Stomach (tissue), 9 donors: ENCODE data around the gene AMER3. TPM values are rescaled to one million over a fixed set of nuclear protein-coding genes. Genes with fewer than 3 reads are reported as not detected.

Experiments used
- DNase-seq, 2 donors: peaks; one replicate each; pipeline versions ENCODE4 v3.0.0 to v3.0.0-alpha.2; 2013 to 2019
- H3K27ac ChIP-seq, 5 donors: fragments of 200-600 bp in 4 of 5; sonication (generic) in 4 of 5; one replicate each; pipeline ENCODE4 v1.5.1; 2013 to 2019; ENCODE audit warnings: mild to moderate bottlenecking in 1 of 5, moderate library complexity in 1 of 5
- H3K27me3 ChIP-seq, 3 donors: fragments of 200-600 bp; sonication (generic); one replicate each; pipeline ENCODE4 v1.5.1; 2017 to 2019; ENCODE audit warnings: mixed run types in 1 of 3
- H3K36me3 ChIP-seq, 4 donors: fragments of 200-600 bp; sonication (generic); 1 replicate in 3 of 4; 2 replicates in 1 of 4; pipeline ENCODE4 v1.5.1; 2016 to 2019
- H3K4me1 ChIP-seq, 4 donors: fragments of 200-600 bp; sonication (generic); one replicate each; pipeline ENCODE4 v1.5.1; 2016 to 2019
- H3K4me3 ChIP-seq, 4 donors: fragments of 200-600 bp; sonication (generic) in 3 of 4; one replicate each; pipeline ENCODE4 v1.5.1; 2016 to 2019; ENCODE audit warnings: mild to moderate bottlenecking in 1 of 4
- H3K9me3 ChIP-seq, 4 donors: fragments of 200-600 bp; sonication (generic); one replicate each; pipeline ENCODE4 v1.5.1; 2016 to 2019
- EP300 ChIP-seq: sonication (generic); formaldehyde crosslinking; IDR thresholded peaks from one replicate; pipeline ENCODE4 v1.6.1; 2017; ENCODE audit warnings: antibody characterized with exemption
- POLR2A ChIP-seq, 4 donors: fragments of 450-650 bp; IDR thresholded peaks; one replicate each; pipeline ENCODE4 v1.6.1; 2016; ENCODE audit warnings: antibody characterized with exemption in 4 of 4, control low read depth in 2 of 4, mild to moderate bottlenecking in 1 of 4, moderate library complexity in 1 of 4
- POLR2AphosphoS5 ChIP-seq, 3 donors: sonication (generic); formaldehyde crosslinking; IDR thresholded peaks; one replicate each; pipeline ENCODE4 v1.6.1; 2016; ENCODE audit warnings: antibody characterized with exemption in 3 of 3
- WGBS, 5 donors: extraction: QIAGEN DNeasy Blood & Tissue Kit in 3 of 5; methylation state at CpG; one replicate each; pipeline versions ENCODE4 v1.1.5 to v1.1.7; 2013 to 2018; 5-methylcytosine and 5-hydroxymethylcytosine counted together
- intact Hi-C: fragments of 100-400 bp; cut with DNase I; formaldehyde crosslinking; loops from one replicate; pipeline ENCODE4 v1.15.1; 2023; ENCODE audit warnings: low total_unique reads
- polyA plus RNA-seq, 3 donors: library from polyadenylated mRNA; stranded (reverse); fragments of 200-250 nt; gene quantifications; one replicate each; pipeline ENCODE4 v1.2.3, GENCODE V29; 2013
- total RNA-seq, 5 donors: library from RNA; depleted of rRNA; stranded (reverse); fragments of >200 nt; gene quantifications; one replicate each; pipeline versions ENCODE4 v1.1.0 to v1.2.3, GENCODE V29; 2014 to 2016
- TF ChIP-seq, protein P1 (sequence below), 7 experiments: fragments of 450-650 bp in 4 of 7; fragments of 200-600 bp in 3 of 7; sonication (generic) in 3 of 7; IDR thresholded peaks; one replicate each; pipeline ENCODE4 v1.5.1; 2016 to 2019; ENCODE audit warnings: antibody characterized with exemption in 7 of 7, control low read depth in 2 of 7, mild to moderate bottlenecking in 1 of 7
- donor health status: healthy with polysubstance abuse.
- donor health status: Bipolar disorder and iron deficiency.
- donor health status: healthy.

AMER3 gene
- total and polyA plus RNA-seq, 8 donors = 0.08 to 0.61 (median 0.50) TPM; not detected in 2

DNA sequence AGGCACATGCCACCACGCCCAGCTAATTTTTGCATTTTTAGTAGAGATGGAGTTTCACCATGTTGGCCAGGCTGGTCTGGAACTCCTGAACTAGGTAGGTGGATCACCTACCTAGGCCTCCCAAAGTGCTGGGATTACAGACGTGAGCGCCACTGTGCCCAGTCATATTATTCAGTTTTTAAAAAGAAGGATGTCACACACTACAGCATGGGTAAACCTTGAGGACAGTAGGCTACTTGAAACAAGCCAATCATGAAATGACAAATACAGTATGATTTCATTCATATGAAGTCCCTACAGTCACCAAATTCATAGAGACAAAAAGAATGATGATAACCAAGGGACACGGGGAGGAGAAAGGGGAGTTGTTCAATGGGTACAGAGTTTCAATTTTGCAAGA, 50.3 kb downstream of the AMER3 start:
- WGBS, 5 donors = 67 to 75% (median 69%) methylated on average over 4 of the region's 4 CpGs
- Histone ChIP-seq H3K9me3 (no peaks in the 10 kb centered on the region), H3K27ac (no peak overlapping the region), H3K36me3 (no peaks in the 10 kb centered on the region), H3K4me1 (no peaks in the 10 kb centered on the region), H3K4me3 (no peak overlapping the region), H3K27me3 (peaks cover 0 to 8% (median 0%) of the 10 kb centered on the region in 3 donors)
- intact Hi-C loops = no loop called here
- TF ChIP-seq POLR2A (IDR thresholded peaks at IDR 0.05) (no peak), EP300 (no peak), POLR2AphosphoS5 (IDR thresholded peaks at IDR 0.05) (no peak)
- TF ChIP-seq, protein P1, sequence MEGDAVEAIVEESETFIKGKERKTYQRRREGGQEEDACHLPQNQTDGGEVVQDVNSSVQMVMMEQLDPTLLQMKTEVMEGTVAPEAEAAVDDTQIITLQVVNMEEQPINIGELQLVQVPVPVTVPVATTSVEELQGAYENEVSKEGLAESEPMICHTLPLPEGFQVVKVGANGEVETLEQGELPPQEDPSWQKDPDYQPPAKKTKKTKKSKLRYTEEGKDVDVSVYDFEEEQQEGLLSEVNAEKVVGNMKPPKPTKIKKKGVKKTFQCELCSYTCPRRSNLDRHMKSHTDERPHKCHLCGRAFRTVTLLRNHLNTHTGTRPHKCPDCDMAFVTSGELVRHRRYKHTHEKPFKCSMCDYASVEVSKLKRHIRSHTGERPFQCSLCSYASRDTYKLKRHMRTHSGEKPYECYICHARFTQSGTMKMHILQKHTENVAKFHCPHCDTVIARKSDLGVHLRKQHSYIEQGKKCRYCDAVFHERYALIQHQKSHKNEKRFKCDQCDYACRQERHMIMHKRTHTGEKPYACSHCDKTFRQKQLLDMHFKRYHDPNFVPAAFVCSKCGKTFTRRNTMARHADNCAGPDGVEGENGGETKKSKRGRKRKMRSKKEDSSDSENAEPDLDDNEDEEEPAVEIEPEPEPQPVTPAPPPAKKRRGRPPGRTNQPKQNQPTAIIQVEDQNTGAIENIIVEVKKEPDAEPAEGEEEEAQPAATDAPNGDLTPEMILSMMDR (IDR thresholded peaks at IDR 0.05) = no peak
- no peak for DNase-seq

DNA sequence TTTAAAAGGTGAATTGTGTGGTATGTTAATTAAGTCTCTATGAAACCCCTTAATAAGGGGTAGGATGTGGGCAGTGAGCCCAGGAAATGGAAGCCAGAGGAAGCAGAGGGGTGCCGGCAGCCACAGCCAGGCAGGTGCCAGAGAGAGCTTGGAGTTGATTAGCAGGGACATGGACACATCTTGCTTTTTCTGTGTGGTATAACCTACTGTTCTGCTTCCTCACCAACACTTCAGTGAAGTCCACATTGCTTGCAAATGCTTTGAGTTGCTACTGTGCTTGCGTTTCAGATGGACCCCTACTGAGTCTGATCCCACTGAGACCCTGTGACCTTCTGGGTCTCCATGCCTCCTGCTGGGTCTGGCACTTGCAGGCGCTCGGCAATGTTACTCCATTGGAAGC, 51.0 kb downstream of the AMER3 start:
- no peak for DNase-seq
- no peaks in the 10 kb centered on the region for H3K36me3 ChIP-seq
- H3K4me1 ChIP-seq = no peaks in the 10 kb centered on the region
- no peak overlapping the region for H3K27ac ChIP-seq
- no peak for TF ChIP-seq POLR2A (IDR thresholded peaks at IDR 0.05)
- no peak for TF ChIP-seq POLR2AphosphoS5 (IDR thresholded peaks at IDR 0.05)
- TF ChIP-seq, protein P1 (IDR thresholded peaks at IDR 0.05) = no peak
- no peak for TF ChIP-seq EP300
- H3K9me3 ChIP-seq = no peaks in the 10 kb centered on the region
- peaks cover 0 to 8% (median 0%) of the 10 kb centered on the region in 3 donors for H3K27me3 ChIP-seq
- no peak overlapping the region for H3K4me3 ChIP-seq
- WGBS, 5 donors = 55 to 68% (median 57%) methylated on average over 4 of the region's 4 CpGs
- intact Hi-C loops = no loop called here

DNA sequence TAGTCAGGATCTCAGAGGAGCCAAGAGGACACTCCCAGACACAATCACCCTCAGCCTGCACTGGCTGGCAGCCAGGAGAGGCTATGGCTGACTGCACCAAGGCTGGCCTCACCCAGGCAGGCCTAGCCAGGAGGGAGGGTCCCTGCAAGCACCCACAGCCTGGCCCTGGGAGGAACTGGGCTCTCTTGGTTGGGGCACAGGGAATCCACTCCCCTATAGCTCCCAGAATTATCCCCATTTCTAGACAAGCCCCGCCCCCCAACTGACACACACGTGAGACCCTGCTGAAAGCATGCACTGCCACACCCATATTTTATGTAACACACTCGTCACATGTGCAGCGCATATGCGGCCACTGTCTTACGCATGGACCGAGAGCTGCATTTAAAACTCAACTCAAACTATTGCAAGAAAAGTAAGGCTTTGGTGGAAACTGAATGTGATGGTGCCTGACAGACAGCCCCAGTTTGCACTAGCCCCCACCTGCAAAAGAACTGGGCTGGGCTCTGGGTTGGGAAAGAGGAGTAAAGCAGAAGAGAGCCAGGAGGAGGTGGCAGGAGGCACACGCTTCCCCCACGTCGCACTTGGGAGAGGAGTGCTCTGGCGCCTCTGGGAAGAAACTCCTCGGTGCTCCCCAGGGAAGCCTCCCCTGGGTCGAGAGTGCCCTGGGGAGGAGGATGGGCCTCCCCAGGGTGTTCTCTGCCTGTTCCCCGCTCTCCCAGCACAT, 52.5 kb downstream of the AMER3 start:
- H3K27ac ChIP-seq = no peak overlapping the region
- H3K4me3 ChIP-seq = no peak overlapping the region
- H3K36me3 ChIP-seq = no peaks in the 10 kb centered on the region
- DNase-seq = no peak
- H3K9me3 ChIP-seq = no peaks in the 10 kb centered on the region
- TF ChIP-seq POLR2A (IDR thresholded peaks at IDR 0.05) (no peak), POLR2AphosphoS5 (IDR thresholded peaks at IDR 0.05) (no peak), EP300 (no peak)
- TF ChIP-seq, protein P1 (IDR thresholded peaks at IDR 0.05) = no peak
- WGBS, 5 donors = 62 to 72% (median 66%) methylated on average over 11 to 14 of the region's 14 CpGs
- intact Hi-C loops = no loop called here
- peaks cover 0 to 8% (median 0%) of the 10 kb centered on the region in 3 donors for H3K27me3 ChIP-seq
- H3K4me1 ChIP-seq = no peaks in the 10 kb centered on the region

DNA sequence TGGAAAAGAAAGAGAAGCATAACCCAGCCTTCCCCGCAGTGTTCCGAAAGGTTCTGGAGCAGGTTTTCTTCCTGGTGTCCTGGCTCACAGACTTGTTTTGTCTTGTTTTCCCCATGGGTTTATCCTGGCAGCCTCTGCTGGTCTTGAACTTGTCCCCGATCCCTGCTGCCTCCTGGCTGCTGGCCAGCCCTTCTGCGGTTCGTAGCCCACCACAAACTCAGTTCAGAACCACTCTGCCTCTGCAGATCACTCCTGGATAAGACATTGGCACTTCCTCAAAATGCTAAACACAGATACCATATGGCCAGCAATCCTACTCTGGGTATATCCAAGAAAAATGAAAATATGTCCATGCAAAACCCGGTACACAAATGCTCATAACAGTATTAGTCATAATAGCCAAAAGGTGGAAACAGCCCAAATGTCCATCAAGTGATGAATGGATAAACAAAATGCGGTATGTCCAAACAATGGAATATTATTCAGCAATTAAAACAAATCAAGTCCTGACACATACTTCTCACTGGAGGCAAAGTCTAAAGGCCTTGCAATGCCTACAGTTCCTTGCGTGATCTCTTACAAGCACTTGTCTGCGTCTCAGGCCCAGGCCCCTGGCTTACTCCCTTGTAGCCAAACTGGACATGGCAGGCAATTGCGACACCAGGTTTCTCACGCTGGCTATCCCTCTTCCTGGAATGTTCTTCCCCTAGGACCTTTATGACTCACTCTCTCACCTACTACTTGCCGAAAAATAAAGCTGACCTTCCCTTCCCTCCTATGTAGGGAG, 53.3 kb downstream of the AMER3 start:
- no peak for DNase-seq
- intact Hi-C loops = no loop called here
- Histone ChIP-seq H3K27me3 (peaks cover 0 to 8% (median 0%) of the 10 kb centered on the region in 3 donors), H3K4me3 (no peak overlapping the region), H3K9me3 (no peaks in the 10 kb centered on the region), H3K36me3 (no peaks in the 10 kb centered on the region), H3K4me1 (no peaks in the 10 kb centered on the region), H3K27ac (no peak overlapping the region)
- WGBS, 5 donors = 74 to 85% (median 83%) methylated on average over 12 of the region's 12 CpGs
- TF ChIP-seq POLR2AphosphoS5 (IDR thresholded peaks at IDR 0.05) (no peak), POLR2A (IDR thresholded peaks at IDR 0.05) (no peak), EP300 (no peak)
- TF ChIP-seq, protein P1 (IDR thresholded peaks at IDR 0.05) = no peak
